ENCODE measurements around the gene EDEM2. TPM values are rescaled to one million over a fixed set of nuclear protein-coding genes. Genes with fewer than 3 reads are reported as not detected.
"Not testable (repeated sequence)": the region's sequence is repeated elsewhere in the genome, so short reads cannot be mapped to it uniquely, and the experiment has no call there.

Gene EDEM2, protein sequence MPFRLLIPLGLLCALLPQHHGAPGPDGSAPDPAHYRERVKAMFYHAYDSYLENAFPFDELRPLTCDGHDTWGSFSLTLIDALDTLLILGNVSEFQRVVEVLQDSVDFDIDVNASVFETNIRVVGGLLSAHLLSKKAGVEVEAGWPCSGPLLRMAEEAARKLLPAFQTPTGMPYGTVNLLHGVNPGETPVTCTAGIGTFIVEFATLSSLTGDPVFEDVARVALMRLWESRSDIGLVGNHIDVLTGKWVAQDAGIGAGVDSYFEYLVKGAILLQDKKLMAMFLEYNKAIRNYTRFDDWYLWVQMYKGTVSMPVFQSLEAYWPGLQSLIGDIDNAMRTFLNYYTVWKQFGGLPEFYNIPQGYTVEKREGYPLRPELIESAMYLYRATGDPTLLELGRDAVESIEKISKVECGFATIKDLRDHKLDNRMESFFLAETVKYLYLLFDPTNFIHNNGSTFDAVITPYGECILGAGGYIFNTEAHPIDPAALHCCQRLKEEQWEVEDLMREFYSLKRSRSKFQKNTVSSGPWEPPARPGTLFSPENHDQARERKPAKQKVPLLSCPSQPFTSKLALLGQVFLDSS
- 26.0 TPM for total RNA-seq

DNA sequence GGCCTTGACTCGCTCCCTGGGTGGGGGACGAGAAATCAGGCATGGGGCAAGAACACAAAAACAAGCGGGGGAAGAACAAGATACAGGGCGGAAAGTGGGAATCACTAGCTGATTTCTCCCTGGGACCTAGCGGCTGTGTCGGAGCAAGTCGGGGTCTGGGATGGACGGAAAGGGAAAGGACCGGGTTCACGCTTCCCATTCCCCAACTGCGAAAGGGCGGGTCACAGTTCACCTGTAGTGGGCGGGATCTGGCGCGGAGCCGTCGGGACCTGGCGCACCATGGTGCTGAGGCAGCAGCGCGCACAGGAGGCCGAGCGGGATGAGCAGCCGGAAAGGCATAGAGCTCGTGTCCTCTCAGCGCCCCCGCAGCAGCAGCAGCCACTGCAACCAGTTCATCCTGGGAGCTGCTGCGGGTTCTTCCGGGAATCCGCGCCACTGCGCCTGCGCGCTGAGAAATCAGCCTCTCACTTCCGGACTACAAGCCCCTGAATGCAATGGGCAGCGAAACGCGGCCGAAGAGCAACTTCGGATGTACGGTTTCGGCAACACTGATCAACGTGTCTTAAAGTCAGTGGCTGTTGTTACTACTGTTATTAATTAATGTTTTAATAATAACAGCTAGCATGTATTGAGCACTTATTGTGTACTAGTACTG lies at the start of gene EDEM2:
Gene EDEM2 (minus strand): TSS at position 417 of the 655 bp plus-strand sequence. CDS start 78 bp downstream, at position 339.
- ATAC-seq (peak; percentile 87), DNase-seq (ENCODE audit: low spot score) (peak; percentile 97)

DNA sequence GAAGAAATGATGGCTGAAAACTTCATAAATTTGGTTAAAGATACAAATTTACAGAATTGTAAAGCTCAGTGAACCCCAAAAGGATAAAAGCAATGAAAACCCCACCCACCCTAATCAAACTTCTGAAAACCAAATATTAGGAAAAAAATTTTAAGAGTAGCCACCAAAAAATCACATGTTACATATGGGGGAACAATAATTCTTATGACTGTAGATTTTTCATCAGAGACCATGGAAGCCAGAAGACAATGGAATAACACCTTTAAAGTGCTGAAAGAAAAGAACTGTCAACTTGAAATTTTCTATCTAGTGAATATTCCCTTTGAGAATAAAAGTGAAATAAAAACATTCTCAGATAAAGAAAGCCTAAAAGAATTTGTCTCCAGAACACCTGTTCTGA lies 49.2 kb upstream of the EDEM2 start:
- ATAC-seq (no peak), DNase-seq (ENCODE audit: low spot score) (no peak)

DNA sequence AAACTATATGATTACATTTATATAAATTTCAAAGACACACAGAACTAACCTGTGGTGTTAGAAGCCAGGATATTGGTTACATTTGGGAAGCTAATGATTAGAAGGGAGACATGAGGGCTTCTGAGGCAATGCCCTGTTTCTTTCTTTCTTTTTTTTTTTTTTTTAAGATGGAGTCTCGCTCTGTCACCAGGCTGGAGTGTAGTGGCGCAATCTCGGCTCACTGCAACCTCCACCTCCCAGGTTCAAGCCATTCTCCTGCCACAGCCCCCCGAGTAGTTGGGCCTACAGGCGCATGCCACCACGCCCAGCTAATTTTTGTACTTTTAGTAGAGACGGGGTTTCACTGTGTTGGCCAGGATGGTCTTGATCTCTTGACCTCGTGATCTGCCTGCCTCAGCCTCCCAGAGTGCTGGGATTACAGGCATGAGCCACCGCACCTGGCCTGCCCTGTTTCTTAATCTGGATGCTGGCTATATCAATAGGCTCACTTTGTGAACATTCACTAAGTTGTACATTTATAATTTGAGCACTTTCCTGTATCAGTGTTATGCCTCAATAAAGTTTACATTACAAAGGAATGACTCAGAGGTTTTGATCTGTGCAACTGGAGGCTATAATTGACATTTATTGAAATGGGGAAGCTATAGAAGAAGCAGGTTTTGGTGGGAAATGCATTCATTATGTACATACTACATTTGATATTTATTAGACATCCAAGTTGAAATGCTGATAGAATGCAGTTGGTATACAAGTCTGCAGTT lies 46.1 kb upstream of the EDEM2 start:
- not testable (repeated sequence) for DNase-seq (ENCODE audit: low spot score); ATAC-seq

DNA sequence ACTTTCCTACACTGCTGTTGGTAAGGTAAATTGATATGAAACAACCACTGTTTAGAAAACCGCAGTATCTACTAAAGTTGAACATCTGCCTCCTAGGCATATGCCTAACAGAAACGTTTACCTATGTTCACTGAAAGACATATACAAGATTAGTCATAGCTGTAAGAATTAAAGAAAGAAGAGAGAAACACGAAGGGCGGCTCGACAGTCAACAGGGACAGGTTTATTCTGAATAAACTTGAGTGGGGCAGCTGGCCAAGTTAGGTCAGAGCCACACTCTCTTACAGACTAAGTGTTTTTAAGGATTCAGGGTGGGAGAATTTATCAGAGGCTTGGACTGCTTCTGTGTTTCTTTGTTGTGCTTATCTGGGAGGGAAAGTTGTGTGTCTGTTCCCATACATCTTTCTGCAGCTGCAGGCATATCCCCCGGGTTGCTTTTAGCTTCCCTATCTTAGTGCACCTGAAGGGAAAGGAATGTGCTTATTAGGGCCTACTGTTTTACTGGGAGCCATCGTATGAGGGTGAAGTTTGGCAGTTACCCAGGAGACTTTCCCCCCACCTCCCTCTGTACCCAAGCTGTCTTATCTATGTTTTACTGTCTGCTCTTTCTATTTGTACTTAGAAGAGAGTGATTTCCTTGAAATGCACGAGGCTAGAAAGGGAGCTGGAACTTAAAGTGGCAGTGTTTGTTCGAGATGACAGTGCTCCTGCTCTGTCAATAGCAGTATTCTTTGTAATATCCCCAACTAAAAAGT lies 45.2 kb upstream of the EDEM2 start:
- ATAC-seq: peak; percentile 73

DNA sequence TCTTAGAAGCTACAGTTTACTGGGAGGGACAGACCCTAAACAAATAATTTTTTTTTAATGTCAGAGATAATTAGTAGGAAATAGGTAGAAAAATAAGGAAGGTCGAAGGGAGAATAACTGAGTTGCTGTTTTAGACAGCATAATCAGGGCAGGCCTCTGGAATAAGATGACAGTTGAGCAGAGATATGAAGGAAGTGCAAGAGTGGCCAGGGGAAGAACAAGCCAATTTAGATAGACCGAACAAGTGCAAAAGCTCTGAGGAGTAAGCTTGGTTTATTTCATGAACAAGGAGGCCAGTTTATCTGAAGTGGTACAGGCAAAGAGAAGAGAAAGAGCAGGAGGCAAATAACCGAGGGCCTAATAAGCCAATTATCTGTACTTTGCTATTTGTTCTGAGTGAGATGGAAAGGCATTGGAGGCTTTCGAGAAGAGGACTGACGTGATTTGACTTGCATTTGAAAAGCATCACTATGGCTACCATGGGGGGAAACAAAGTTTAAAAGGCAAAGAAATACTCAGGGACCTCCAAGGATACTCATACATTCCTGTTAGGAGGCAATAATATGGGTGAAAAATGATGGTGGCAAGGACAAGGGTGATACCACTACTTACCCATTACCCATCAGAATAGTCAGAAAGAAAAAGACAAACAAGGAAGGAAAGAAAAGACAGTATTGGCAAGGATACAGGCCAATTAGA lies 44.4 kb upstream of the EDEM2 start:
- peak; percentile 31 for ATAC-seq

More for the DNA sequence above, 45.2 kb upstream of the EDEM2 start:
- DNase-seq (ENCODE audit: low spot score): no peak

DNA sequence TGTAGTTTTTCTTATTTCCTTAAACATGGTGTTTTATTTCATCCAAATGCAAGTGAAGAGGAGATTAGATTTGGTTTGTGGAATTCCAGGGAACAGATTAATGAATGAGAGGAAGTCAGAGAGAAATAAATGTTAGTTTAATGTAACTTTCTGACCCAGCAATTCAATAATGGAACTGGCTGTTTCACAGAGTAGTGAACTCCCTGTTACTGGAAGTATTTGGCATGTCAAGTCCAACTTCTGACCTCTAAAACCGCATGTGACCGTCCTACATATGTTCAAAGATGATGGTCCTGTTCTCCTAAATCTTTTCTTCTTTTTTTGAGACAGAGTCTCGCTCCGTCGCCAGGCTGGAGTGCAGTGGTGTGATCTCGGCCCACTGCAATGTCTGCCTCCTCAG lies 43.4 kb upstream of the EDEM2 start:
- ATAC-seq: peak; percentile 71
- no peak for DNase-seq (ENCODE audit: low spot score)

More for the DNA sequence above, 44.4 kb upstream of the EDEM2 start:
- no peak for DNase-seq (ENCODE audit: low spot score)

DNA sequence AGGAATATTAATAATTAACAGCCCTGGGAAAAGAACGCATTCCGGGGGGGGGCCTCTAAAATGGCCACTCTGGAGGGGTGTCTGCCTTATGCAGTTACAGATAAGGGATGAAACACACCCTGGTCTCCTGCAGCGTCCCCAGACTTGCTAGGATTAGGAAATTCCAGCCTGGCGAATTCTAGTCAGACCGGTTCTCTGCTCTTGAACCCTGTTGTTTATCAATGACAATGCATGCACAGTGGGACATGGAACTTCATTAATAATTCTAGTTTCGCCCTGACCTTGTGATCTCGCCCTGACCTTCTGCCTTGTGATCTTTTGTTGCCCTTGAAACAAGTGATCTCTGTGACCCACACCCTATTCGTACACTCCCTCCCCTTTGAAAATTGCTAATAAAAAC lies 42.1 kb upstream of the EDEM2 start:
- not testable (repeated sequence) for DNase-seq (ENCODE audit: low spot score); ATAC-seq

DNA sequence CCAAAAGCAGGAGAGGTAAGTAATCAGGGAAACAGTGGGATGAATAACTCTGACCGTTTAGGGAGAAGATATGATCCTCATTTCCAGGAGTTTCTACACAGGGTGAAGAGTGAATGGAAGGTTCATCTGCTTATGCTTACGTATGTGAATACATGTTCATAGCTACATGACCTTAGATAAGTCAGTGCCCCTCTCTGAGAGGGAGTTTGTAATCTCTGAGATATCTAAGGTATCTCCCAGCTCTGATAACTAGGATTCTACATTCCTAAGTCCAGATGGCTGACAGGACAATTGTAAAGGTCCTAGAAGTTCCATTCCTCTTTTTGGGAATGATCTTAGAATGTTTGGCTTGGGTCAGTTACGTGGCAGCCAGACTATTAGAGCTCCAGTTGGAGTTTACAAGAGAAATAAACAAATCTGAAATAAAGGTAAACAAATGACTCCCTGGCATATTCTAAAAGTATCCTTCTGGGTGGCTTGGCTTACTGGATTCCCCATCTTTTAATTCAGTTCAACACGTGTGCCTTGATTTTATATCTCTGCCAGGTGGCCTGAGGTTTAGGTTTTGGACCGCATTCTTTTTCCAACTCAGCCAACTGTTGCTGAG lies 40.6 kb upstream of the EDEM2 start:
- ATAC-seq: no peak
- DNase-seq (ENCODE audit: low spot score): no peak

DNA sequence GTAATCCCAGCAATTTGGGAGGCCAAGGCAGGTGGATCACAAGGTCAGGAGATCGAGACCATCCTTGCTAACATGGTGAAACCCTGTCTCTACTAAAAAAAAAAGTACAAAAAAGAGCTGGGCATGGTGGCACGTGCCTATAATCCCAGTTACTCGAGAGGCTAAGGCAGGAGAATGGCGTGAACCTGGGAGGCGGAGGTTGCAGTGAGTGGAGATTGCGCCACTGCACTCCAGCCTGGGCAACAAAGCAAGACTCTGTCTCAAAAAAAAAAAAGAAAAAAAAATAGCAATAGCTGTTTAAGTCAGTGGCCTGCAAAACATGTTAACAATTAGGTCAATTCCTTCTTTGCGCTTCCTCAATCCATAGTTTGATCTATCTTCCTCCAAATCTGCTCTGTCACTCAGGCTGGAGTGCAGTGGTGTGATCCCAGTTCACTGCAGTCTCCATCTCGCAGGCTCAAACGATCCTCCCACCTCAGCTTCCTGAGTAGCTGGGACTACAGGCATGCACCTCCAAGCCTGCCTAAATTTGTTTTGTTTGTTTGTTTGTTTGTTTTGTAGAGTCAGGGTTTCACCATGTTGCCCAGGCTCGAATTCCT lies 39.7 kb upstream of the EDEM2 start:
- DNase-seq (ENCODE audit: low spot score); ATAC-seq: not testable (repeated sequence)

DNA sequence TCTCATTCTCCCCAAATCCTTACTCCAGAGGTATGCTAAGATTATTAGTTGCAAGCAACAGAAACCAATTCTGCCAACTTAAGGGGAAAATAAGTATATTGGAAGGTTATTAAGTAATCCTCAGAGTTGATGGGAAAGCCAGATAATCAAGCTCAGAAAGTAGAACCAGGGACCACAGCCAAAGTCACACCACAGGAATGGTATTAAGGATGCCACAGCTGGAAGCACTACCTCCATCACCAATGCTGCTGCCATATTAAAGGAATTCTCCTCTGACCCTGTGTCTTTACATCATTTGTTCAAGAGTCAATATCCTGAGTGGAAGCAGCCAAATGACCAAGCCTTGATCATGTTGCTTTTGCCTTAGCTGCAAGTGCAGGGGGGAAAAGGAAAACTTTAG lies 34.6 kb upstream of the EDEM2 start:
- ATAC-seq (no peak), DNase-seq (ENCODE audit: low spot score) (no peak)

DNA sequence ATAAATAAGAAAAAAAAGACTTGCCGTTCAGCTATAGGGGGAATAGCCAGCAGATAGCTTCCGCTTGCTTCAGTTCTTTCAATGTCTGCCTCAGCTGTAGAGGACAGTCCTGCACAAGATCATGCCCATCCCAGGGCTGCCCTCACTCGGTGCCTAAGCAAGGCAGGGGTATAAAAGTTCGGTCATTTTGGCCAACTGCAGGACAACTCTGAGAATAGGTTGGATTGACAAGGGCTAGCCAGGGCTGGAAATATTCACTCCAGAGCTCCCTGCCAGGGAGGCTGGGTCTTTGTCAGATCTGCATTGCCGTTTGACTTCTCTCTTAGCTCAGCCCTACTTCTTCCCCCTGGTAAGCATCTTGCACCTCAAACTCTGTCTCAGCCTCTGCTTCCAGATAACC lies 33.1 kb upstream of the EDEM2 start:
- ATAC-seq (peak; percentile 67), DNase-seq (ENCODE audit: low spot score) (no peak)

DNA sequence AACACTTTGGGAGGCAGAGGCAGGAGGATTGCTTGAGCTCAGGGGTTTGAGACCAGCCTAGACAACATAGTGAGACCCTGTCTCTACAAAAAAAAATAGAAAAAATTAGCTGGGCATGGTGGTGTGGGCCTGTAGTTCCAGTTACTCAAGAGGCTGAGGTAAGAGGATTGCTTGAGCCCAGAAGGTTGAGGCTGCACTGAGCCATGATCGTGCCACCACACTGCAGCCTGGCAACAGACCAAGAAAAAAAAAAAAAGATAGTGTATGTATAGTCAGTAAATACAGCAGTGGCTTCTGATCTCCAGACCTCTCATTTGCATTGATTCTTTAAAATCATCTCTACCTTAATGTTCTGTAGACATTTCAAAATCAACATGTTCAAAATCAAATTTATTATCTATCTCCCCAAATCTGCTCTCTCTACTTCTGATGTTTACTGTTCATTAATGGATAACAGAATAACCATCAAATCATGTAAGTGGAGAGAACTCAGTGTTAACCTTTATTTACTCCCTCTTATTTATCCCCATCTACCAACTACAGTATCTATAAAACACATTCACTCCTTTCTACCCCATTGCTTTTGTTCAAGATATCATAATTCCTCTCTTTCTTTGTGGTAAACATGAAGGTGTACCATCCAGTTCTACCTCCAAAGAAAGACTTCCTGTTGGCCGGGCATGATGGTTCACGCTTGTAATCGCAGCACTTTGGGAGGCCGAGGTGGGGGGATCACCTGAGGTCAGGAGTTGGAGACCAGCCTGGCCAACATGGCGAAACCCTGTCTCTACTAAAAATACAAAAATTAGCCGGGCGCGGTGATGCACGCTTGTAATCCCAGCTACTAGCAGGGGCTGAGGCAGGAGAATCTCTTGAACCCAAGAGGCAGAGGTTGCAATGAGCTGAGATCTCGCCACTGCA lies 32.4 kb upstream of the EDEM2 start:
- DNase-seq (ENCODE audit: low spot score) (peak; percentile 63), ATAC-seq (peak; percentile 69)

DNA sequence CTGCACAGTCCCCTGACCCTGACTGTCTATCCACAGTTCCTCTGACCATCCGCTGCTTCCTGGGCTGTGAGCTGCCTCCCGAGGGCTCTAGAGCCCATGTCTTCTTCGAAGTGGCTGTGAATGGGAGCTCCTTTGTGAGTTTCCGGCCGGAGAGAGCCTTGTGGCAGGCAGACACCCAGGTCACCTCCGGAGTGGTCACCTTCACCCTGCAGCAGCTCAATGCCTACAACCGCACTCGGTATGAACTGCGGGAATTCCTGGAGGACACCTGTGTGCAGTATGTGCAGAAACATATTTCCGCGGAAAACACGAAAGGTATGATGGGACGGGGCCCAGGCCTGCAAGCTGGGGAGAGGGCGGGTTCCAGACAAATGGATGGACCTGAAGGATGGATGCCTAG lies 29.0 kb upstream of the EDEM2 start:
- ATAC-seq: no peak
- DNase-seq (ENCODE audit: low spot score): no peak

DNA sequence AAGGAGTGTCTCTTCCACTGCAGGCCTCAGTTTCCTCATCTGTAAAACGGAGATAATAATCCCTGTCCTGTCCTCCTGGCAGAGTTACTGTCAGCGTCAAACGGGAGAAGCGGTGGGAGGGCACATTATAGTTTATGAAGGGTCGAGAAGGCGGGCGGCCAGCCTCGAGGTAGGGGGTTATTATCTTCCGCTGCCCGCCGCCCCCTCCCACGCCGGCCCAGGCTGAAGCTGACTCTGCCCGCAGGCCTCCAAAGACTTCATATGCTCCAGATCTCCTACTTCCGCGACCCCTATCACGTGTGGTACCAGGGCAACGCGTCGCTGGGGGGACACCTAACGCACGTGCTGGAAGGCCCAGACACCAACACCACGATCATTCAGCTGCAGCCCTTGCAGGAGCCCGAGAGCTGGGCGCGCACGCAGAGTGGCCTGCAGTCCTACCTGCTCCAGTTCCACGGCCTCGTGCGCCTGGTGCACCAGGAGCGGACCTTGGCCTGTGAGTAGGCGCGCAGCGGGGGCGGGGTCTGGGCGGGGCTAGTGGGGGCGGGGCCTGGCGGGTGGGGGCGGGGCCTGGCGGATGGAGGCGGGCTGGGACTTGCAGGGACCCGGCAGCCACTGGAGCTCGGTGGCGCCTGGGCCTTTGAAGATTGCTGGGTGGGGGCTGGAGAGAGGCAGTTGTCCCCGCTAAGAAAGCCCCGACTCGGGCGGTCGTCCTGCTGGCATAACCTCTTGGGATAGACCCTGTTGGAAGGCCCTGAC lies 27.5 kb upstream of the EDEM2 start:
- DNase-seq (ENCODE audit: low spot score): peak; percentile 85

DNA sequence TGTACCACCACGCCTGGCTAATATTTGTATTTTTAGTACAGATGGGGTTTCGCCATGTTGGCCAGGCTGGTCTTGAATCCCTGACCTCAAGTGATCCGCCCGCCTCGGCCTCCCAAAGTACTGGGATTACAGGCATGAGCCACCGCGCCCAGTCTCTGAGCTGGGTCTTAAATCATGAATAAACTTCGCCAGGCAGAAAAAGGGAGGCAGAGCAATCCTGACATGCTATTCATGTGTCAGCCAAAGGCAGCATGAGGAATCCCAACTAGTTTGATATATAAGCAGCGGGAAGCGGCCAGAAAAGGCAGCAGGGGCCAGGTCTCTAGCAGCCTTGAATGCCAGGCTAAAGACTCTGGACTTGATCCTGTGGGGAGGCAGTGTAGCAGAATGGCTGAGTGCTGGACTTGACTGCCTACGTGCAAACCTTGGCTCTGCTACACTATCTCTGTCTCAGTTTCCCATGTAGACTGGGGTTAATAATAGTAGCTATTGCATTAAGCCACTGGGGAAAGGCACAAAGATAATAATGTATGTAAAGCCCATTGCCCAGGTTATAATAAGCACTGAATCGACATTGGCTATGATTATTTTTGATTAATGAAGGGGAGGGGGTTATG lies 26.5 kb upstream of the EDEM2 start:
- ATAC-seq: peak; percentile 43

More for the DNA sequence above, 27.5 kb upstream of the EDEM2 start:
- peak; percentile 90 for ATAC-seq

DNA sequence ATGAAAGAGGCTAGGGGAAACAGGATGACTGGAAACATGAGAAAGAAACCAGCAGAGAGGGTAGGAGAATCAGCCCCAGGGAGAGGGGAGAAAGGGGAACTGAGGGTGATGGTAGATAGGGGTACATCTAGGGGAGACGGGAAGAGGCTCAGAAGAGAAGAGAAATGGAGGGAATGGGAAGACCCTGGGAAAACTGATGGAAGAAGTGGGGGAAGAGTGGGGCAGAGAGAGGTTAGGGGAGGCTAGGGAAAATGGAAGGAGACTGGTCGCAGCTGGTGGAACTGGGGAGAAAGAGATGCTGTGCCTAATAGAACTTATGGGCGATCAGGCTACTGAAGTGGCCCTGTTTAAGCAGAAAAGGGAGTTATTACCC lies 25.3 kb upstream of the EDEM2 start:
- DNase-seq (ENCODE audit: low spot score) (no peak), ATAC-seq (no peak)

More for the DNA sequence above, 26.5 kb upstream of the EDEM2 start:
- DNase-seq (ENCODE audit: low spot score): no peak
